OCI-LY1 (cell line): ENCODE measurements around the gene CNTD1.

Experiments
- H2AFZ ChIP-seq: fragments of 200-600 bp; sonication (generic), shearing (Covaris generic); 2 replicates; pipeline ENCODE4 v1.6.0; 2014; ENCODE audit warnings: antibody characterized with exemption, mild to moderate bottlenecking, low read length
- H3F3A ChIP-seq: fragments of 200-600 bp; sonication (generic), shearing (Covaris generic); 2 replicates; pipeline ENCODE4 v1.6.0; 2014; ENCODE audit warnings: mild to moderate bottlenecking, antibody characterized with exemption, low read length, moderate library complexity; ENCODE audit not compliant: insufficient read depth
- H3K27ac ChIP-seq: fragments of 200-600 bp; sonication (generic); 2 replicates; pipeline ENCODE4 v1.5.1; 2014; ENCODE audit warnings: low read length, mixed run types, mild to moderate bottlenecking, low read depth; ENCODE audit not compliant: poor library complexity, severe bottlenecking
- H3K27me3 ChIP-seq: fragments of 200-600 bp; sonication (generic); 2 replicates; pipeline ENCODE4 v1.6.0; 2014; ENCODE audit warnings: antibody characterized with exemption, mild to moderate bottlenecking, low read length, moderate library complexity; ENCODE audit not compliant: insufficient read depth
- H3K36me3 ChIP-seq: fragments of 200-600 bp; sonication (generic); 2 replicates; pipeline ENCODE4 v1.6.1; 2014; ENCODE audit warnings: mild to moderate bottlenecking, antibody characterized with exemption, low read length, moderate library complexity, mixed read lengths; ENCODE audit not compliant: insufficient read depth
- H3K4me1 ChIP-seq: fragments of 200-600 bp; sonication (generic); 2 replicates; pipeline ENCODE4 v1.5.1; 2014; ENCODE audit warnings: mild to moderate bottlenecking, low read length, moderate library complexity; ENCODE audit not compliant: insufficient read depth, severe bottlenecking
- H3K4me2 ChIP-seq: fragments of 200-600 bp; sonication (generic), shearing (Covaris generic); 2 replicates; pipeline ENCODE4 v1.6.1; 2014; ENCODE audit warnings: low read length
- H3K4me3 ChIP-seq: fragments of 200-600 bp; sonication (generic); 2 replicates; pipeline ENCODE4 v1.5.1; 2014; ENCODE audit warnings: low read length, low read depth, mild to moderate bottlenecking, mixed read lengths; ENCODE audit not compliant: poor library complexity, severe bottlenecking
- H3K79me2 ChIP-seq: fragments of 200-600 bp; shearing (Covaris generic); 2 replicates; pipeline ENCODE4 v1.6.1; 2016; ENCODE audit warnings: mixed run types, low read length, mixed read lengths; ENCODE audit not compliant: insufficient read depth
- H3K9ac ChIP-seq: fragments of 200-600 bp; sonication (generic), shearing (Covaris generic); 2 replicates; pipeline ENCODE4 v1.6.1; 2014; ENCODE audit warnings: mild to moderate bottlenecking, low read length, mixed read lengths
- H3K9me2 ChIP-seq: fragments of 200-600 bp; sonication (generic), shearing (Covaris generic); 2 replicates; pipeline ENCODE4 v1.6.1; 2014; ENCODE audit warnings: low read depth, mild to moderate bottlenecking, low read length, mixed read lengths
- H3K9me3 ChIP-seq: fragments of 200-600 bp; shearing (Covaris generic); 2 replicates; pipeline ENCODE4 v1.6.1; 2014; ENCODE audit warnings: low read length, mixed read lengths
- H4K20me1 ChIP-seq: fragments of 200-600 bp; sonication (generic), shearing (Covaris generic); 2 replicates; pipeline ENCODE4 v1.6.0; 2016; ENCODE audit warnings: mild to moderate bottlenecking, low read length; ENCODE audit not compliant: insufficient read depth
- CTCF ChIP-seq: fragments of 200-600 bp; sonication (generic), shearing (Covaris generic); IDR thresholded peaks from 2 replicates; pipeline ENCODE4 v1.5.1; 2017; ENCODE audit warnings: mild to moderate bottlenecking, antibody characterized with exemption, low read length, moderate library complexity, mixed read lengths
- EZH2 ChIP-seq: fragments of 200-600 bp; sonication (generic), shearing (Covaris generic); IDR thresholded peaks from 2 replicates; pipeline ENCODE4 v1.8.0; 2017; ENCODE audit warnings: borderline replicate concordance, mixed run types, mild to moderate bottlenecking, antibody characterized with exemption, low read length, moderate library complexity, mixed read lengths

Gene CNTD1

GRCh38 chr17:42778570-42778969 is 20.1 kb upstream of the CNTD1 start:
- no peaks in the 10 kb centered on the region for H3K9me3 ChIP-seq
- H4K20me1 ChIP-seq = no peaks in the 10 kb centered on the region
- peaks cover 11% of the 10 kb centered on the region for H3K4me1 ChIP-seq
- no peak overlapping the region for H3K9ac ChIP-seq
- H3K27me3 ChIP-seq = no peaks in the 10 kb centered on the region
- no peaks in the 10 kb centered on the region for H3F3A ChIP-seq
- H3K36me3 ChIP-seq = peaks cover 44% of the 10 kb centered on the region
- H3K79me2 ChIP-seq = no peaks in the 10 kb centered on the region
- no peaks in the 10 kb centered on the region for H3K9me2 ChIP-seq
- H3K4me3 ChIP-seq = no peak overlapping the region
- no peak overlapping the region for H3K27ac ChIP-seq
- TF ChIP-seq CTCF (no peak), EZH2 (no peak)
- no peak overlapping the region for H2AFZ ChIP-seq
- H3K4me2 ChIP-seq = no peak overlapping the region

GRCh38 chr17:42779304-42779935 is 19.2 kb upstream of the CNTD1 start:
- no peak overlapping the region for H3K27ac ChIP-seq
- peaks cover 3% of the 10 kb centered on the region for H3K4me1 ChIP-seq
- H3K9ac ChIP-seq = no peak overlapping the region
- H4K20me1 ChIP-seq = no peaks in the 10 kb centered on the region
- no peaks in the 10 kb centered on the region for H3K79me2 ChIP-seq
- no peaks in the 10 kb centered on the region for H3K27me3 ChIP-seq
- peaks cover 42% of the 10 kb centered on the region for H3K36me3 ChIP-seq
- no peak overlapping the region for H3K4me2 ChIP-seq
- H3K4me3 ChIP-seq = no peak overlapping the region
- no peaks in the 10 kb centered on the region for H3K9me2 ChIP-seq
- H2AFZ ChIP-seq = no peak overlapping the region
- TF ChIP-seq CTCF = no peak
- TF ChIP-seq EZH2 = no peak
- H3F3A ChIP-seq = no peaks in the 10 kb centered on the region
- no peaks in the 10 kb centered on the region for H3K9me3 ChIP-seq

- H3F3A ChIP-seq = no peaks in the 10 kb centered on the region
- no peaks in the 10 kb centered on the region for H3K79me2 ChIP-seq
- H3K9me3 ChIP-seq = no peaks in the 10 kb centered on the region
- H3K4me1 ChIP-seq = no peaks in the 10 kb centered on the region
- H4K20me1 ChIP-seq = no peaks in the 10 kb centered on the region
- H3K9ac ChIP-seq = no peak within 1 kb of the TSS
- peak within 1 kb of the TSS; percentile 44; the same call in 1 of the 2 replicates for H3K4me2 ChIP-seq
- H3K4me3 ChIP-seq = no peak within 1 kb of the TSS
- no peak within 1 kb of the TSS for H2AFZ ChIP-seq
- peaks cover 36% of the 10 kb centered on the region for H3K36me3 ChIP-seq
- H3K27ac ChIP-seq = no peak within 1 kb of the TSS
- TF ChIP-seq CTCF (no peak), EZH2 (no peak)
- H3K9me2 ChIP-seq = no peaks in the 10 kb centered on the region
- no peaks in the 10 kb centered on the region for H3K27me3 ChIP-seq
These were observed 18.5 kb upstream of the CNTD1 start, which contains the start of gene WNK4 for GRCh38 chr17:42779936-42780850. WNK4 (plus strand) TSS chr17:42780610; CDS start chr17:42780699, 89 bp downstream.
